Thyroid gland (tissue), 4 donors: ENCODE data around the gene DNAJC3.

Experiments used
- POLR2A ChIP-seq, 2 donors: fragments of 450-650 bp; IDR thresholded peaks; one replicate each; pipeline ENCODE4 v1.6.1; 2017; ENCODE audit warnings: antibody characterized with exemption in 2 of 2, mild to moderate bottlenecking in 2 of 2, moderate library complexity in 1 of 2
- TF ChIP-seq, protein P1 (sequence below), 6 experiments: fragments of 200-600 bp in 3 of 6; fragments of 450-650 bp in 3 of 6; sonication (generic) in 3 of 6; IDR thresholded peaks; one replicate each; pipeline ENCODE4 v1.5.1; 2016 to 2019; ENCODE audit warnings: antibody characterized with exemption in 6 of 6, mild to moderate bottlenecking in 2 of 6, inconsistent platforms in 1 of 6, moderate library complexity in 1 of 6

GRCh38 chr13:95784900-95785290 lies 108.0 kb downstream of the DNAJC3 start:
- TF ChIP-seq, protein P1, sequence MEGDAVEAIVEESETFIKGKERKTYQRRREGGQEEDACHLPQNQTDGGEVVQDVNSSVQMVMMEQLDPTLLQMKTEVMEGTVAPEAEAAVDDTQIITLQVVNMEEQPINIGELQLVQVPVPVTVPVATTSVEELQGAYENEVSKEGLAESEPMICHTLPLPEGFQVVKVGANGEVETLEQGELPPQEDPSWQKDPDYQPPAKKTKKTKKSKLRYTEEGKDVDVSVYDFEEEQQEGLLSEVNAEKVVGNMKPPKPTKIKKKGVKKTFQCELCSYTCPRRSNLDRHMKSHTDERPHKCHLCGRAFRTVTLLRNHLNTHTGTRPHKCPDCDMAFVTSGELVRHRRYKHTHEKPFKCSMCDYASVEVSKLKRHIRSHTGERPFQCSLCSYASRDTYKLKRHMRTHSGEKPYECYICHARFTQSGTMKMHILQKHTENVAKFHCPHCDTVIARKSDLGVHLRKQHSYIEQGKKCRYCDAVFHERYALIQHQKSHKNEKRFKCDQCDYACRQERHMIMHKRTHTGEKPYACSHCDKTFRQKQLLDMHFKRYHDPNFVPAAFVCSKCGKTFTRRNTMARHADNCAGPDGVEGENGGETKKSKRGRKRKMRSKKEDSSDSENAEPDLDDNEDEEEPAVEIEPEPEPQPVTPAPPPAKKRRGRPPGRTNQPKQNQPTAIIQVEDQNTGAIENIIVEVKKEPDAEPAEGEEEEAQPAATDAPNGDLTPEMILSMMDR (IDR thresholded peaks at IDR 0.05), result no peak
- no peak for TF ChIP-seq POLR2A (IDR thresholded peaks at IDR 0.05)
